GM18858 (cell line): ENCODE results near the gene SHKBP1.

ENCODE experiments used
- ATAC-seq: cut with Tn5 transposase; IDR thresholded peaks from one replicate; pipeline ENCODE4 v1.9.1; 2021; ENCODE audit not compliant: unreplicated experiment

The SHKBP1 gene

DNA sequence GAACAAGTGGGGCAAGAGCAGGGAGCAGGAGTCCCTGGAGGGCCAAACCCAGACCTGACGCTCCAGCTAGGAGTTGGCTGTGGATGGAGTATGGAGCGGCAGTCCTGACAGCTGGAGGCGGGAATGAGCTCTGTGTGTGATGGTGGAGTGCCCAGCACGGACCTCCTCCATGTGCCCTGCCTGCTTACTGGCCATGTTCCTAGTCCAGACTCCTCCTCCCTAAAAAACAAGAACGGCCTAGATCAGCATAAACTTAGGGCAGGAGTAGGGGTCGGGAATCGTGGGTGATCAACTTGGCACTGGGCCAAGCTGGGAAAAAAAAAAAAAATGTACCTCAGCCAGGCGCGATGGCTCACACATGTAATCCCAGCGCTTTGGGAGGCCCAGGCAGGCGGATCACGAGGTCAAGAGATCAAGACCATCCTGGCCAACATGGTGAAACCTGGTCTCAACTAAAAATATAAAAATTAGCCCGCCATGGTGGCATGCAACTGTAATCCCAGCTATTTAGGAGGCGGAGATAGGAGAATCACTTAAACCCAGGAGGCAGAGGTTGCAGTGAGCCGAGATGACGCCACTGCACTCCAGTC lies 54.0 kb downstream of the SHKBP1 start:
- no peak for ATAC-seq

DNA sequence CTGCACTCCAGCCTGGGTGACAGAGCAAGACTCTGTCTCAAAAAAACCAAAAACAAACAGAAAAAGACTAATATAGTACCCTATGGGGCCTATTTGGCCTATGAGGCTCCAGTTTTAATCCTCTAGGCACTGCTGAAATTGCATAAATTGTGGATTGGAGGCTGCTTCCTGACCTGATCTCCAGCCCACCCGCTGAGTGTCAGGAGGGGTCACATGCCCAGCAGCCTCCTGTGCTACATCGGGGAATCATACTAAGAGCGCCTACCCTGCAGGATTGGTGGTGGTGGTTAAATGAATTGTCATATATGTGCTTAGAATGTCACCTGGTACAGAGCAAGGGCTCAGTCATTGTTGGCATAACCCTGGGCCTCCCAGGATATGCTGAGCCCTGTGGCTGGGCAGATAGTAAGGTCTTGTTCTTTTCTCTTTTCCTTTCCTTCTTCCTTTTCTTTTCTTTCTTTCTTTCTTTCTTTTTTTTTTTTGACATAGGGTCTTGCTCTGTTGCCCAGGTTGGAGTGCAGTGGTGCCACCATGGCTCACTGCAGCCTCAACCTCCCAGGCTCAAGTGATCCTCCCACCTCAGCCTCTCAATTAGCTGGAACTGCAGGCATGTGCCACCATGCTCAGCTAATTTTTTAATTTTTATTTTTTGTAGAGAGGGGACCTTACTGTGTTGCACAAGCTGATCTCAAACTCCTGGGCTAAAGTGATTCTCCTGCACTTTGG lies 55.8 kb downstream of the SHKBP1 start:
- no peak for ATAC-seq

DNA sequence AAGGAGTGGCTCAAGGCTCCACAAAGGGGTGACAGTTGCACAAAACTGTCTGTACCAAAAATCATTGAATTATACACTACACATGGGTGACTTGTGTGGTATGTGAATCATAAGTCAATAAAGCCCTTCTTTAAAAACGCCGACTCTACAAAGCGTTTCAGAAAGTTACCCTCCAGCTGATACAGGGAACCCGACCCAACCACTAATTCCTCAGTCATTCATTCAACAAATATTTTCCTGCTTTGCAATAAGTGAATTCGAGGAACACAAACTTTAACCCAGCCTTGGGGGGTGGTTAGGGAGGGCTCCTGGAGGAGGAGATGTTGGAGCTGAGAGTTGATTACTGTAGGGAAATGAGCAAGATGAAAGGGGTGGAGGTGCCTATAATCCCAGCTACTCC lies 56.5 kb downstream of the SHKBP1 start:
- no peak for ATAC-seq

DNA sequence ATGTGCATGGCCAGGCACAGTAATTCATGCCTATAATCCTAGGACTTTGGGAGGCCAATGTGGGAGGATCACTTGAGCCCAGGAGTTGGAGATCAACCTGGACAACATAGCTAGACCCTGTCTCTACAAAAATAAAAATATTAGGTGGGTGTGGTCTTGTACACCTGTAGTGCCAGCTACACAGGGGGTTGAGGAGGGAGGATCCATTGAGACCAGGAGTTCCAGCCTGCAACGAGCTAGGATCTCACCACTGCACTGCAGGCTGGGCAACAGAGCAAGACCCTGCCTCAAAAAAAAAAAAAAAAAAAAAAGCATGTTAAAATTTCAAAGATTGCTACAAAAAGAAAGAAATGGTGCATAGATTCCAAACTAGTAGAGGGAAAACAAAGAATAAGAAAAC lies 61.7 kb downstream of the SHKBP1 start:
- no peak for ATAC-seq

DNA sequence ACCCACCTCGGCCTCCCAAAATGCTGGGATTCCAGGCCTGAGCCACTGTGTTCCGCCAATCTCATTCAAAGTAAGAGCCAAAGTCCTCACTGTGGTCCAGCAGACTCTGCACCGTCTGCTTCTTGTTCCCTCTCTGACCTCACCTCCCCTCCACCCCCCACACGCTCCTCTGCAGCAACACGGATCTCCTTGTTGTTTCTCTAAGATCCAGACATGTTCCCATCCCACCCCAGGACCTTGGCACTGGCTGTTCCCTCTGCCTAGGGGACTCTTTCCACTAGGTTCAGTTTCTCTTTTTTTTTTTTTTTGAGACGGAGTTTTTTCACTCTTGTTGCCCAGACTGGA lies 62.9 kb downstream of the SHKBP1 start:
- no peak for ATAC-seq

DNA sequence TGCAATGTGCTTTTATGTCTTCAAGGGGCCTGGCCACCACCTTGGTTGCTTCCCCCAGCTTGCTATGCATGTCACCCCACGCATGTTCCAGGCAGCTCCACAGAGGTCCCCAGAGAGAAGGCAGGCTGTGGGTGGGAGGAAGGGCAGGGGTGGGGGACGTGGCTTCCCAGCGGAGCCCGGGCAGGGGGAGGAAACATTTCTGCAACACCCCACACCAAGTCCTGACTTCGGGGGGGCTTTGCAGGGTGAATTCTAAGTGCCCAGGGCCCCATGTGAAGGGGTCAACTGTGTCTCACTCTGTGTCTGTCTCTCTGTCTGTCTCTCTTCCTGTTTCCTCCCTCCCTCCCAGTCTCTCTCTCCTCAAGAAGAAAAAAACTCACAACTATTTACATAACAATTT lies 64.1 kb downstream of the SHKBP1 start:
- no peak for ATAC-seq
